RKO (cell line): ENCODE results near the gene EPB42.
"Not testable (repeated sequence)": the region's sequence is repeated elsewhere in the genome, so short reads cannot be mapped to it uniquely, and the experiment has no call there.

Experiments used
- DNase-seq: peaks from one replicate; pipeline ENCODE4 v3.0.0-alpha.2; 2016; ENCODE audit warnings: low spot score

EPB42 gene

DNA sequence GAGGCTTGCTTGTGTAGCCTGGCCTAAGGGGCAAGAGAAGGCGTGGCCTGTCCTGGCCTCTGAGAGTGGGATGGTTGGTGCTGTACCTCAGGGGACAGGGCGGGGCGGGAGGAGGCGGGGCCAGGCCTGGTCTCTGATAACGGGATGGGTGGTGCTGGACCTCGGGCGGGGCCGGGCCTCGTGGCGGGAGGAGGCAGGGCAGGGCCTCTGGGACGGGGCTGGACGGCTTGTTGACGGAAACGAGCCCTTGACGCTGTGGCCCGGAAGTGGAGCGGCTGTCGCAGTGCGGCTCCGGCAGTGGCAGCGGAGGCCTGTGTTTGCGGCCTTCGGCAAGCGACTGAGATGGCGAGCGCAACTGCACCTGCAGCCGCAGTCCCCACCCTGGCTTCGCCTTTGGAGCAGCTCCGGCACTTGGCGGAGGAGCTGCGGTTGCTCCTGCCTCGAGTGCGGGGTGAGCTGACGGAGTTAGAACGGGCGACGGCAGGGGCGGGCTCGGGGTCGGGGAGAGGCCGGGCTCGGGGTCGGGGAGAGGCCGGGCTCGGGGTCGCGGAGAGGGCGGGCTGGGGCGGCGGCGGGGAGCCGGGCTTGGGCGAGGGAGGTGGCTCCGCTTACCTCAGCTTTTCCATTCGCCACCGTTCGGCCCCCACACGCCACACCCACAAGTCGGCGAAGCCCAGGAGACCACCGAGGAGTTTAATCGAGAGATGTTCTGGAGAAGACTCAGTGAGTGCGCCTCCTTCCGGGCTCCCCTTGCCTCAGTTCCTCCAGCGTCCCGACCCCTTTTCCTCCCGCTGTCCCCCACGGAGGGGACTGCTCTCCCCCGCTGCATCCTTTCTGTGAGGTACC, 35.4 kb downstream of the EPB42 start, which contains the start of gene CCNDBP1:
Gene CCNDBP1 (plus strand): TSS at position 247 of the 846 bp plus-strand sequence. CDS start 96 bp downstream, at position 343.
- DNase-seq, result peak; percentile 91

- no peak for DNase-seq
These were observed 36.3 kb downstream of the EPB42 start for GRCh38 chr15:43184407-43185124.

DNA sequence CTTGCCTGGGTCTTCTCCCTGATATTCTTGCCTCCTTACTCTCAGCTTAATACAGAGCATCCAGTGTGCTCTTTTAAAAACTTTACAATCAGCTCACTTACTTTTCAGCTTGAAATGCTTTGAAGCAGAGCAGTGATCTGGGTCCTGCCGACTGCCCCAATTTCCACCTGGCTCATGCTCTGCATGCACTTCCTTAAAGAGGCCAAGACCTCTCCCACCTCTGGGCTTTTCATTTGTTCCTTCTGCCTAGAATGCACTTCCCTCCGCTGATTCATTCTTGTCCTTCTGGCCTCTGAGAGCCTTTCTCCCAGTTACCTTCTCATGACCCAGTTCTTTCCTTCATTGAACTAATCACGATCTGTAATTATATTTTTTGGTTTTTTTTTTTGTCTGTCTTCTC, 37.5 kb downstream of the EPB42 start:
- DNase-seq, result no peak

- not testable (repeated sequence) for DNase-seq
These were observed 43.7 kb downstream of the EPB42 start for GRCh38 chr15:43177147-43177546.

GRCh38 chr15:43175656-43176309, 45.0 kb downstream of the EPB42 start:
- DNase-seq, result not testable (repeated sequence)

GRCh38 chr15:43169888-43170287, 50.9 kb downstream of the EPB42 start:
- no peak for DNase-seq

GRCh38 chr15:43168192-43169107, 52.4 kb downstream of the EPB42 start:
- DNase-seq, result no peak

GRCh38 chr15:43167261-43167660, 53.6 kb downstream of the EPB42 start:
- DNase-seq, result not testable (repeated sequence)

DNA sequence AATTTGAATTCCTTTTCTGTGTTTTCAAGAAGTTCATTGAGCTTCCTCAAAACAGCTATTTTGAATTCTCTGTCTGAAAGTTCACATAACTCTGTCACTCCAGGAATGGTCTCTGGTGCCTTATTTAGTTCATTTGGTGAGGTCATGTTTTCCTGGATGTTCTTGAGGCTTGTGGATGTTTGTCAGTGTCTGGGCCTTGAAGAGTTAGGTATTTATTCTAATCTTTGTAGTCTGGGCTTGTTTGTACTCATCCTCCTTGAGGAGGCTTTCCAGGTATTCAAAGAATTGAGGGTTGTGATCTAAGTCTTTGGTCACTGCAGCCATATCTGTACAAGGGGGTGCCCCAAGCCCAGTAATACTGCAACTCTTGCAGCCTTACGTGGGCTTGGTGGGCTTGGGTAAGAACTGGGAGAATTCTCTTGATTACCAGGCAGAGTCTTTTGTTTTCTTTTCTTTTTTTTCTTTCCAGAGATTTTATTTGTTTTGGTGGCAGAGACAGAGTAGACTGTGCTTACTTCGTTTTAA, 55.0 kb downstream of the EPB42 start:
- no peak for DNase-seq

- no peak for DNase-seq
These were observed 67.5 kb downstream of the EPB42 start for GRCh38 chr15:43153269-43153668.

DNA sequence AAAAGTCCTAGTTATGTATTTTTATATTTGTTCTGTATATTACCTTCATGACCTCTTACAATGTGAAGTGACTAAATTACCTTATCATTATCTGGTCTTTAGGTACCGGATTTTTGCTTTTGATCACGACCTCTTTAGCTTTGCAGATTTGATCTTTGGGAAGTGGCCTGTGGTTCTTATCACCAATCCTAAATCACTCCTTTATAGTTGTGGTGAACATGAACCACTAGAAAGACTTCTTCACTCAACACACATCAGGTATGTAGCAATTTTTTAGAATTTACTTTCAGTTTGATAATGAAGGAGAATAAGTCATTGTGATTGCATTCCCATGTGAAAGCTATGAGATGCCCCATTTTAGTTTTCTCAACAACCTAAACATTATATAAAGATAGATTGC, 69.1 kb downstream of the EPB42 start:
- no peak for DNase-seq

GRCh38 chr15:43150191-43150929, 70.5 kb downstream of the EPB42 start:
- DNase-seq, result peak; percentile 70
